Globus pallidus (tissue), 1 donor: ENCODE measurements around the gene TPM2.

Source experiments
- DNase-seq: peaks from one replicate; pipeline ENCODE4 v3.0.0-alpha.2; 2015; ENCODE audit warnings: low spot score

Gene TPM2

GRCh38 chr9:35718721-35719511, 29.2 kb upstream of the TPM2 start:
- no peak for DNase-seq

- DNase-seq = no peak
These were observed 27.6 kb upstream of the TPM2 start for GRCh38 chr9:35717132-35717870.

DNA sequence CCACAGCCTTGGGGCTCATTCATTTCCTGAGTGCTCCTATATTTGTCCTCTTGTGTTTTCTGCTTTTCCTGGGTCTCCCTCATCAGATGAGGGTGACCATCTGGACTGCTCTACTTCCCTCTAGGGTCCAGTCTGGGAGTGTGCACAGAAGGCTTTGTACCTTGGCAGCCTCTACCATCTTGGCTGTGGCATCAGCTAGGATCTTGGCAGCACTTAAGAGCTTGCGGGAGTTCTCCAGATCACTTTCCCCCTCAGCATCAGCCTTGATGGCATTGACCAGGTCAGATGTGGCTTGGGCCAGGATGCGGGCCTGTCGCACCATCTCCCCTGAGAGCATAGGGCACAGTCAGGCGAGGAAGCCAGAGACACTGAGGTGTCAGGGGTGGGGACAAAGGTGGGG, 26.5 kb upstream of the TPM2 start:
- DNase-seq = no peak

- DNase-seq = no peak
These were observed 25.0 kb upstream of the TPM2 start for GRCh38 chr9:35714579-35715252.

DNA sequence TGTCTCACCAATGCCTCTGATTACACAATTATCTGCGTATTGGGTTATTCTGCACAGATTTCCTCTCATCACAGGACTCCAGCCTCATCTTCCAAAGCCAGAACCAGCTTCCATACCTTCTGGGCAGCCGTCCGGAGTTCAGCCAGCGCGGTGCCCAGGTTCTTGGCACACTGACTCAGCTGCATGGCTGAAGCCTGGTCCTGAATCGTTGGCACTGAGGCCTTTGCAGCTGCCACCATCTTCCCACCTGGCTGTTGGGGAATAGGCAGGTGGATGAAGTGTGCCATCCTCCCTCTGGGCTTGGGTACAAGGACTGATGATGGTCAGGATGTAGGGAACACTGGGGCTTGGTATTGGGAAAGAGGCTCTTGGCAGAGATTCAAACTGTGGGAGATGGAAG, 24.4 kb upstream of the TPM2 start:
- DNase-seq = no peak

- DNase-seq = no peak
These were observed 23.9 kb upstream of the TPM2 start for GRCh38 chr9:35713578-35713977.

GRCh38 chr9:35712762-35713400, 23.2 kb upstream of the TPM2 start:
- DNase-seq = no peak

- no peak for DNase-seq
These were observed 22.0 kb upstream of the TPM2 start for GRCh38 chr9:35711501-35712428.

- DNase-seq = no peak
These were observed 21.2 kb upstream of the TPM2 start for GRCh38 chr9:35710818-35711500.

GRCh38 chr9:35708146-35708545, 18.4 kb upstream of the TPM2 start:
- DNase-seq = no peak

DNA sequence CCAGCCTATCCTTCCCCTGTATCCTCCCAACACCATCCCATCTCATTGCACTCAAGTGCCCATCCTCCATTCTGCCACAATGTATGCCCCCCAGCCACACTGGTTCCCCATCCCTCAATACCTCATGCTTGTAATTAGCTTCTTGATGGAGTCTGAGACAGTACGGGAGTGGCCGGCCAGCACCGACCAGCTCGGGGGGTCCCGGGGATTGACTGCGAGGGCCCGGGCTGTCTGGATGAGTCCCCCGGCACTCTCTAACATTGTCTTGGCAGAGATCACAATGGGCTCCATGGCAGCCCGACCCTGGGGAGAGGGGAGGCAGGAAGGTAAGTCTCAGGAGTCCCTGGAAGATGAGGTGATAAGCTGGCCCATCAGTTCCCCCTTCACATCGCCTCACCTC, 17.2 kb upstream of the TPM2 start:
- no peak for DNase-seq

DNA sequence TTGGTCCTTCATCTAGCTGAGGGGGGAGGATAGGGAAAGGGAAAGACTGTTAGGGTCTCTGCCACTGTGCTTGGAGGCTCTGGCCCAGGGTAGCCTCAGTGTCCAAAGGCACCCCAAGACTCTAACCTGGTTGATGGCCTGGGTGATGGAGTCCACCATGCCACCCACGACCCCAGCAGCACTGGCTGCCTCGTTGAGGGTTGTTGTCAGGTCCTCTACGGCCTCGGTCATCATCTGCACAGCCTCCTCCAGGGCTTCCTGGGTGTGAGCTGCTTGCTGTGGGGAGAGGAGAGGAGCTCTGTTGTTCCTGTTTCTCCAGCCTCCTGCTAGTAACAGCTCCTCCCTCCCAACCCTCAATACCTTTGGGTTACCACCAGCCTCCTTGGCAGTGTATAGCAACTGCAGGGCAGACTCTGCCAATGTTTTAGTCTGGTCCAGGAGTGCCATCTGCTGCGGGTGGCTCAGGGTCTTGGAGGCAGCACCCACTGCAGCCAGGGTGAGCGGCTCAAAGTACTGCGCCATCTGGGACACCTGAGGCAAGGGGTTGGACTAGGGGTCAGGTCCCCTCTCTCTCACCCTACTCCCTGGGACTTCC, 16.2 kb upstream of the TPM2 start:
- DNase-seq = no peak

DNA sequence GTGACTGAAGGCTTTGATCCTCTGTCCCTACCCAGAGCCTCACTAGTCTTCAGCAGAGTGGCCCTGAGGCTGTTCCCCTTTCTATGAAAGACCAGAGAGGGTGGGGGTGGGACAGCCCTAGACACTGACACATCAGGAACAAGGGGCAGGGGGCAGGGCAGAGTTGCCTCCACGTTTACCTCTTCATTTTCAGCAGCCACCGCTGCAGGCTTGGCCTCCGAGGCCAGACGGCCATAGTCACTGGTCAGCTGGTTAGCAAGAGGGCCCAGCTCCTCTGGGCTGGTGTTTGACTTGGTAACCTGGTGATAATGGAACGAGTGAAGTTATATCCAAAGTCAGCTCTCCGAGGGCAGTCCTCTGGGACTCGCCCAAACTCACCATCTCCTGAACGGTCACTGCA, 15.6 kb upstream of the TPM2 start:
- DNase-seq = no peak

DNA sequence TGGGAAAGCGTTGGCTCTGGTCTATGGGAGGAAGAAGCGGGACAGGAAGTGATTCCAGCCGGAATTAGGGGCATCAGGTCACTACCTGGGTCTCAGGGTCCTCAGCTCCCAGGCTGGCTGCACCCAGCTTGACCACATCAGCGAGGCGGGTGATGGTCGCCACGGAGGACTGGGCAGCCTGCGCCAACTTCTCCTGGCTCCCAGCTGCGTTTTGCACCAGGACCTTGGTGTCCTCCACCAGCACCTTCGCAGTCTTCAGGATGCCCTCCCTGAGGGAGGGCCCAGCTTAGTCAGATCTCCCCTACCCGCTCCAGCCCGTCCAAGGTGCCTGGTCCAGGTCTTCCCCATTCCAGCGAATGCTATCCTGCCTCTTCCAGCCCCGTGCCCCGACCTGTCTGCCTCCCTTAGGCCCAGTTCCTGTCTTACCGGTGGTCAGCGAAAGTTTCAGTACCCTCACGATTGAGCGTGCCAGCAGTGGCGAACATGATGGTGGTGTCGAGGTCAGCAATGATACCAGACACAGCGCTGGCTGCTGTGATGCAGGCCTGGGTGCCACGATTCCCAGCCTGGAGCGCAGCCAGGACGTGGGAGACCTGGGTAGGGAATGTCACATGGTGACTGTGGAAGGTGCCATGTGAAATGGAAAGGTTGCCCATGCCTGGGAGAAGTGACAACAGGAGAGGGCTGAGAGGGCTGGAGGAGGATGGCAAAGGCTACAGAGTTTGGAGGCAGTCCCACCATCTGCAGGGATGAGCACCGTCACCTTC, 14.4 kb upstream of the TPM2 start:
- DNase-seq = no peak

DNA sequence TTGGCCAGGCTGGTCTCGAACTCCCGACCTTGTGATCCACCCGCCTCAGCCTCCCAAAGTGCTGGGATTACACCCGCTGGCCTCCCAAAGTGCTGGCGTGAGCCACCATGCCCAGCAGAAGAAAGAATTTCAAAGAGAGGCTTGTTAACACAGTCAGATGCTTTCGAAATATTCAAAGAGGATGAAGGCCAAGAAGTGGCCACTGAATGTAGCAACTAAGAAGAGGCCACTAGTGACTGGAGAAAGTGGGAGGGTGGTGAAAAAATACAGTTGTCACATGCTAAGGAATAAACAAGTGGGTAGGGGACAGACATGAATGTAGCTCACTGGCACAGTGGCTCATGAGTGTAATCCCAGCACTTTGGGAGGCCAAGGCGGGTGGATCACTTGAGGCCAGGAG, 13.0 kb upstream of the TPM2 start:
- no peak for DNase-seq

- no peak for DNase-seq
These were observed 11.2 kb upstream of the TPM2 start for GRCh38 chr9:35700942-35701341.

DNA sequence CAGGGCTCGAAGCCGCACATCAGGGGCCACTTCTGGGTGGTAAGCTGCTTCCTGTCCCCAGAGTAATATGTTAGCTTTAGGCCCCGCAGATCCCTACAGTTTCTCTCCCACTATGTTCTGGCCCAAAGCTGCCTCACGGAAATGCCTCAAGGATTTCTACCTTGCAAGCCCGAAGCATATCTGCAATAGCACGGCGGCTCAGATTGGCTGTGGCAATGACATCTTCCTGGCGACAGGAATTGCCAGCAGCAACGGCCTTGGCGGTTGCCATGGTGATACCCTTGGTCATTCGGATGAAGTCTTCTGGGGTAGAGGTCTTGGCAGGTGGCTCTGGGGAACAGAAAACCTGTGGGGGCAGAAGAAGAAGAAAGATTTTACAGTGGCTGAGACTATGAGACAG, 10.3 kb upstream of the TPM2 start:
- no peak for DNase-seq

- no peak for DNase-seq
These were observed 8.5 kb upstream of the TPM2 start for GRCh38 chr9:35698231-35698630.

GRCh38 chr9:35697486-35697885, 7.8 kb upstream of the TPM2 start:
- DNase-seq = no peak
